Measurements from ENCODE around the gene ANGPT4. TPM values are rescaled to one million over a fixed set of nuclear protein-coding genes. Genes with fewer than 3 reads are reported as not detected.
A peak's percentile ranks its signal among the peaks of the same experiment; 100 is the strongest.

The ANGPT4 gene
- total and polyA plus RNA-seq, 2 of the 8 experiments (the other 6 are each of a cell fraction or from before 2014, with no cell fraction given) = 0.07 to 0.33 TPM

DNA sequence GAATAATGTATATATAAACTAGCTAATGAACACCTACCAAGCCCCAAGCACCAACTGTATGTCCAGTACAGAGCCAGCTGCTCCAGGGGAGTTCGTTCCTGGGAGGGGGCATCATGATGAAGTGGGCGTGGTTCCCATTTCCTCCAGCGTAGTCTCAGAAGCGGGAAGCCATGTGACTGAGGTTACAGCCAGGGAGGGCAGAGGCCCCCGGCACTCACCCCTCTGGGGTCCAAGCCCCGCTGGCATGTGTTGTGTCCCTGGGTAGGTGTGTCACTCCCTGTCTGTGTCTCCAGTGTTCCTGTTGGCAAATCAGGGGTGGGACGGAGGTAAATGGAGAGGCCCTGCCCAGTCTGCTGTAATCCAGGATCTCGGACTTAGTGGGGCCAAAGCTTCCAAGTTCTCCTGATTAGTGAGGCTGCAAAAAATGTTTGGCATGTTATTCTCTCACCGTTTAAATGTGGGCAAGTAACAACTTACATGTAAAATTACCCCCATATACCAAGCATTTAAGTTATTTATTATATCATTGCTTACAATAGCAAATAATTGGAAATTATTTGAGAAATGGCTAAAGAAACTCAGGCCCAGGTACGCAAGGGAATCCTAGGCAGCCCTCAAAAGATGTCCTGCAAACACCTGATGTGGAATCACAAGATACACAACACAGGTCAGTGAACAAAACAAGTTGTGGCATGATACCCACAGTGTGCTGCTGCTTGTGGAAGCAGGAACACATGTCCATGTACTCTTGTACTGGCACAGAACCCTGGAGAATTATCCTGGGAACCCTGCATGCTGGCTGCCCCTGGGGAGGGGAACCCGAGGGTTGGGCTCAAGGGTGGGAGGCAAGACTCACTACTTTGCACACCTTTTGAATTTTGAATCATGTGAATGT is 60.4 kb downstream of the ANGPT4 start:
- Histone ChIP-seq H3K14ac (ENCODE audit: insufficient read length) (no peak overlapping the region), H4K5ac (ENCODE audit: insufficient read length, low read depth, low read length) (no peak overlapping the region), H3K56ac (replicated peaks; ENCODE audit: insufficient read length, low read depth, low read length) (no peak overlapping the region), H3K79me2 (ENCODE audit: control insufficient read depth in 1 of 2, insufficient read depth in 2 of 2, low read length in 2 of 2) (no peaks in the 10 kb centered on the region), H3K27ac (ENCODE audit: low read depth, low read length) (no peak overlapping the region), H2AK5ac (ENCODE audit: low read depth, low read length) (no peak overlapping the region), H3K36me3 (ENCODE audit: control insufficient read depth in 2 of 4, insufficient read depth in 4 of 4, low read length in 3 of 4) (no peaks in the 10 kb centered on the region), H3K4me3 (ENCODE audit: extremely low read depth in 1 of 4, insufficient read depth in 2 of 4, low read depth in 3 of 4, low read length in 4 of 4) (no peak overlapping the region), H2BK15ac (ENCODE audit: low read length) (0 out of 2 replicates have a peak overlapping the region, but pooled peaks have one; percentile 31), H4K8ac (ENCODE audit: extremely low read depth, insufficient read depth, low read length) (no peak overlapping the region), H2BK5ac (ENCODE audit: low read depth, low read length) (no peak overlapping the region), H3K23me2 (ENCODE audit: low read depth, low read length) (no peaks in the 10 kb centered on the region), H3K23ac (ENCODE audit: insufficient read length) (no peak overlapping the region), H3K4me2 (ENCODE audit: insufficient read depth in 1 of 2, low read depth in 2 of 2, low read length in 2 of 2) (no peak overlapping the region), H4K91ac (replicated peaks; ENCODE audit: insufficient read length, low read length) (no peak overlapping the region), H3K4ac (replicated peaks; ENCODE audit: insufficient read length, low read depth, low read length) (no peak overlapping the region), H3K4me1 (replicated peaks in 1 of 4; ENCODE audit: control insufficient read depth in 3 of 4, insufficient read depth in 4 of 4, low read length in 3 of 4) (peaks cover 0 to 2% (median 0%) of the 10 kb centered on the region in 4 experiments; a peak in 2 of 7 replicates), H3K18ac (ENCODE audit: extremely low read depth, low read length) (no peak overlapping the region), H4K20me1 (replicated peaks in 1 of 2; ENCODE audit: control insufficient read depth in 1 of 2, insufficient read depth in 2 of 2, low read length in 2 of 2) (peaks cover 0 to 2% of the 10 kb centered on the region in 2 experiments), H2BK120ac (replicated peaks; ENCODE audit: low read depth, low read length) (no peak overlapping the region), H3K79me1 (ENCODE audit: low read depth, low read length) (no peaks in the 10 kb centered on the region), H3K9me3 (ENCODE audit: insufficient read depth in 2 of 2, low read depth in 1 of 2, low read length in 1 of 2) (no peaks in the 10 kb centered on the region), H2BK20ac (ENCODE audit: low read length) (no peak overlapping the region), H3K9ac (replicated peaks in 1 of 4; ENCODE audit: extremely low read depth in 1 of 4, low read depth in 3 of 4, low read length in 3 of 4) (no peak overlapping the region), H3K27me3 (replicated peaks in 1 of 4; ENCODE audit: control insufficient read depth in 3 of 4, extremely low read depth in 1 of 4, insufficient read depth in 3 of 4, low read length in 3 of 4) (no peaks in the 10 kb centered on the region; a peak in 1 of 7 replicates), H2BK12ac (ENCODE audit: low read depth, low read length) (no peak overlapping the region), H2AFZ (ENCODE audit: low read length) (no peak overlapping the region)
- 86% methylated on average over 10 of the region's 11 CpGs; no CpG with 5 or more reads in 1 of the 2 experiments for WGBS, 2 experiments (ENCODE audit: extremely low coverage in 1 of 2, insufficient coverage in 1 of 2, insufficient read length in 1 of 2, insufficient replicate concordance in 2 of 2, low coverage in 1 of 2, low lambda C conversion rate in 2 of 2, missing lambda C conversion rate in 1 of 2)
- TF ChIP-seq CREB1 (IDR thresholded peaks at IDR 0.05) (no peak), EGR1 (IDR thresholded peaks at IDR 0.05; ENCODE audit: borderline replicate concordance, low read depth, low read length) (no peak), RBBP5 (IDR thresholded peaks at IDR 0.05; ENCODE audit: borderline replicate concordance, low read depth, low read length) (no peak), EP300 (IDR thresholded peaks at IDR 0.05; ENCODE audit: borderline replicate concordance in 1 of 2, low read depth in 2 of 2, low read length in 2 of 2) (no peak)
- DNase-seq (ENCODE audit: low read depth in 1 of 2, low spot score in 2 of 2) (no peak), FAIRE-seq (no peak)
- ChIA-PET CTCF (ENCODE audit: partially characterized antibody) (interaction anchor here (0.5 to 2.4 kb wide), 8 partner anchors 8 to 106 kb away, joined by 3 to 9 read pairs (median 4); no protein-coding TSS in a partner anchor), POLR2A (ENCODE audit: partially characterized antibody) (interaction anchor here (1.0 to 1.7 kb wide), 2 partner anchors 10 to 22 kb away, joined by 3 to 4 read pairs; partner anchors contain the start of gene FAM110A)
